NCI-H526 (cell line): ENCODE measurements around the gene CCDC88C.

Source experiments
- DNase-seq, 2 experiments: peaks; one replicate each; lab custom pipeline; 2025; lab: John Stamatoyannopoulos, UW

CCDC88C gene

DNA sequence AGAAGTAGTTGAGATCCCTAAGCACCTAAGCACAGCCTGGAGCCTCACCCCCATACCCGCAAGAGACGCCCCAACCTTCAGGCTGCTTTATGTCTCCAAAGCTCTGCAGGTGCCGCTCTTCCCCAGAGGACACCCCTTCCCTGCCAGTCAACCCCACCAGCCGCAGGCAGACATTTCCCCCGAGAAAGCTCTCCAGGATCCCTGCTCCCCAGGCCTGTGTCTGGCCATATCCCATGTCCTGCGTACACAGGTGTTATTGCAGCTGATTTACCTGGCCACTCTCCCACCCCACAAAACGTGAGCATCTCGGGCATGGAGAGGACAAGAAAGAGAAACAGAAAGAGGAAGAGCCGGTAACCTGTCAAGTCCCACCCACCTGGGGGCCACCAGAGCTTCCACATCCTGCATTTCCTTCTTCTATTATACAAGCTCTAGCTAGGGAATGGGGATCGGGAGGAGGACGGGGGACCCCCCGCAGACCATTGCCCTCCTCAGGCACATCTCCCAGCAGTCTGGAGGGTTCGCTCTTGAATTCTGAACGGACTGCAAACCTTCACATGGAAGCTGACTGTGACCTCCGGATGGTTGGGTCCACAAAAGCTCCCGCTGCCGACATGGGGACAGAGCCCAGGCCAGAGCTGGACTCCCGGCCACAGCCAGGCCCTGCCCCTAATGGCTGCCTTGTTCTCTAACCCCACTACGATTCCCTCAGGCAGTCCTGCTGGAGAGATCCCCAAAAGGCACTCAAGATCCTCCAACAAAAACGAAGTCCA is 17.6 kb downstream of the CCDC88C start:
- DNase-seq: no peak

GRCh38 chr14:91398707-91399106 is 18.9 kb downstream of the CCDC88C start:
- DNase-seq: no peak

GRCh38 chr14:91397965-91398591 is 19.5 kb downstream of the CCDC88C start:
- no peak for DNase-seq

DNA sequence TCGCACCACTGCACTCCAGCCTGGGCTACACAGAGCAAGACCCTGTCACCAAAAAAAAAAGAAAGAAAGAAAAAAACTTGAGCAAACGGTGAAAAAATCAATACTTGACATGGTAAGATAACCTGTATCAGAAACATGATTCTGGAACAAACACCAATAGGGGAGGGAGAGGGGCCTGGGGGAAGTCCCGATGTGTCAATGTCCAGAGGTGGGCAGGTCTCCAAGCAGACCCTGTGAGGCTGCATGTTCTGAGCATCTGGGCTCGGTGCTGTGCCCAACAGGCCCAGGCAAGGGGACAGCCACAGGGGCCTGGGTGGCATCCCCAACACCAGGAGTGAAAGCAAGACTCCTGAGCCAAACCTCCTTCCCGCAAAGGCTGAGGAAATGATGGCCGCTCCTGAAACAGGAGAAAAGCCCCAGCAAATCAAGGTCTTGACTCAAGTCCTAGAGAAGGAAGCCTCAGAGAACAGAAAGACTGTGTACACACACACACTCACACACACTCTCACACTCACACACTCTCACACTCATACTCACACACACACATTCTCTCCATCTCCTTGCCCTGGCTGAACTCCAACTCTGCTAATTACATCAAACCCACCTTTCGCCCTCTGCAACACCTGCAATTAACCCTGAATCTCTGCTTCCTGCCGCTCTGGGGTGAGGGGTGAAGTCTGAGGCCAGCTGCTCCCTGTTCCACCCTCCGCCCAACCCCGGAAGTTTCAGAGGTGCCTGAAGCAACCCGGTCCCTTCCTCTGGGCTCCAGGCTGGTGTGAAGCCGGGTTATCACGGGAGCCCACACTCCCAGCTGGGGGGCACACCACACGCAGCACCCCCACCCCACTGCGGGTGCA is 20.4 kb downstream of the CCDC88C start:
- DNase-seq: no peak

GRCh38 chr14:91396013-91396660 is 21.5 kb downstream of the CCDC88C start:
- no peak for DNase-seq

DNA sequence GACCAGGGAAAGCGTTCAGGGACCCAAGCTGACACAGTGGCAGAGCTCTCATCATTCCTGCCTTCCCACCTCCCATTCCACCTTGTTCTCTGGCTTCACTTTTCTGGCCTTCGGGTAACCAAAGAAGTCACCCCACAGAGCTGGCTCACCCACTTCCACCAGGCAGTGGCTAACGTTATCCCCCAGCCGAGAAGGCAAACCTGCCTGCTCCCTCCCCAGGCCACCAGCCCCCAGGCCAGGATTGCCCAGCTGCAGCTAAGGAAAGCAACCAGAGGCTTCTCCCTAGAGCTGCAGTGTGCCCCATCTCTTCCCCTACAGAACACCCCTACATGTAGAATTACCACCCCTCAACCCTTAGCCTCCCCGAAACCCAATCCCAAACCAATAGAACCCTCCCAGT is 22.2 kb downstream of the CCDC88C start:
- no peak for DNase-seq

- DNase-seq: no peak
These were observed 23.2 kb downstream of the CCDC88C start for GRCh38 chr14:91394105-91395081.

GRCh38 chr14:91392623-91393303 is 24.9 kb downstream of the CCDC88C start:
- no peak for DNase-seq

DNA sequence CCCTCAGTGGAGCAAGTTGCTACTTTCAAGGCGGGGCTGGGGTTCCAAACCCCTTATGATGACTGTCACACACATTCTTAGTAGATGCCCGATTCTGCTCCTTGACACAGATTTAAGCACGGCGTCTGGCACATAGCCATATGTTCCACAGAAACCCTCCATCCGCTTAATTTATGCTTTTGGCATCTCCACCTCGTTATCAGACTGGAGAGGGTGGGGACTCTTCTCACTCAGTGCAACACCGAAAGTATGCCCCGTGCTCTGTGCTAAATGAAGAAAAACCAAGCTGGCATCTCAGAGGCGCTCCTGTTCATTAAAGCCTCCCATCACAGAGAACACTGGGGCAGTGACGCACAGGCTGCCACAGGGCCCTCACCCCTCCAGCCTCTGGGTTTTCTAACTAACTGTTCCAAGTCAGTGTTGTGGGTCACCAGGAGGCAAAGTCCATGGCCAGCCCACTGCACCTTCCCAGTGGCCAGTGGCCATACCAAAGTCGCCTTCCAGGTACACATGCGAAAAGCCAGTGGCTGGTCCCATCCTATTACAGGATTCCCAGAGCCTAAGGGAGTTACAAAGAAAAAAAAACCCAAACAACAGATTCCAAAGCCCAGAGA is 27.3 kb downstream of the CCDC88C start:
- DNase-seq: no peak

DNA sequence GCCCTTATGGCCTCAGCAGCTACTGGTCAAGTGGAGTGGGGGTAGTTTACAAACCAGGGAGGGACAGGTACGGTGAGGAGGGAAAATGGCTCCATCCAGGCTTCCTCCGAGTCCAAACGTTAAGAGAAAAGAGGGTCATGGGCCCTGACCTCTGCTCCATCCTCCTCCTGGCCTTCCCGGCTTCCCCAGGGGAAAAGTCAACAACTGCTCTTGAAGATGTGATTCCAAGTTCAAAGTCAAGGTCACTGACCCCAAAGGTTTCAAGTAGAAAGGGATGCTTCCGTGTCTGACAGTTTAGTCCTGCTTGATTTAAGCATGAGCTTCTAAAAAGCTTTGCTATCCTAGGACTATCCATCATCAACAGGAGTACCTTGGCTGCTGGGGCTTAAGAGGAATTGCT is 28.5 kb downstream of the CCDC88C start:
- DNase-seq: no peak

DNA sequence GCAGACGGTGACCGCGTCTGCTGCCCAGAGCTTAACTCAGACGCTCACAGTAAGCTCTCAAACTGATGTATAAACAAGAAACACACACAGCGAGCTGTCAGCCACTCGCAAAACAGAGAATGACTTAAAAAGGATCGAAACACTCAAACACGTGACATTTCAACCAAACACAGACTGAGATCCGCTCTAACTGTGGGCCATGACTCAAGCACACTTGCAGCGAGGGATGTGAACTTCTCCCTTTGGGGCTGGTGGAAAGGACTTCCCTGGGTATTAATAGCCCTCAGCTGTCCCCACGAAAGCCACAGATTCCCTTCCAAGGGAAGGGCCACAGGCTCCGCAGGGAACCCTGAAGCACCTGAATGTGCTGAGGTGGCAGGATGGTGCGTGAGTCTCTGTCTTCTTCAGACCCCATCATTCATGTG is 29.1 kb downstream of the CCDC88C start:
- DNase-seq: no peak

DNA sequence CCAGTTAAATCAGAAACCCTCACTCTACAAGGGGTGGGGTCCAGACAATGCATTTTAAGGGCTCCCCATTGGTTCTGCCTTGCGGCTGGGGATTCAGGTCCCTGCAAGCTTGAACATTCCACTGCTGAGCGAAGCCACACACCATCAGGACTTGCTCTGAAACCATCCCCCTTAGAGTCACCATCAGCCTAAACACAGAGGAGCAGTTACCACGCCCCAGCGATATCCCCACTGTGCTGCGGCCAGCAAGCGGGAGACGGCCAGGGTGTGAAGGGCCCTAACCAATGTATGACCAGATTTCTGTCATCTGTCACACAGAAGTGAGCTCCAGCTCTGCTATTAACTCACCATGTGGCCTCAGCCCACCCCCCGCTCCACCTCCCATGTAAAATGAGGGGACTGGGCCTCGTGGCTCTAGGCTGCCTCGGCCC is 29.7 kb downstream of the CCDC88C start:
- DNase-seq: no peak

DNA sequence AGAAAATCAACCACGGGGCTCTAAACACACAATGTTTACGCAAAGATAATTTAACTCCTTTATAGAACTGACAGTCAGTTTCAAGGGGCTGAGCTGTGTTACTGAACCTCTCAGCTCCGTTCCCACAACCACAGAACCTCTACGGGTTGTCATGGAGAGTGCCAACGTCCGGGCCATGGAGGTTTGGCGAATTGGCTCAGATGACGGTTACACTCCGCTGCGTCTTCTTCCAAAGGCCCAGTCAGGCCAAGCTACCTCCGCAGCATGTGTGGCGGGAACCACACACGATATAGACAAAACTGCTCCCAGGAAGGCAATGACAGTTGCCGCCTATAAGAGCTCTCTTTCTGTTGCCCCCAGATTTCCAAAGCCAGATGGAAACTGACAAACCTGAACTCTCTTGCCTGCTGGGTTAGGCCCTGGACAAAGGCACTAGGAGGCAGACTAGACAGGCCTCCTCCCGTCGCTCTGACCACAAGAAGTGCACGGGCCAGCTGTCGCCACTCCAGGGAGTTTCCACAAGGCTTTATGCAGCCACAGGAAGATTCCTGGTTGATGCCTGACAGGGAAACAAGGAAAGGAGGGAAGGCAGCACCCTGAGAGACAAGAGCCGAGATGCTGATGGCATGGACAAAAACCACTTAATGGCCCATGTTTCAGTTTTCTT is 30.3 kb downstream of the CCDC88C start:
- peak; percentile 42 to 44 for DNase-seq

- no peak for DNase-seq
These were observed 31.9 kb downstream of the CCDC88C start for GRCh38 chr14:91385697-91386096.

DNA sequence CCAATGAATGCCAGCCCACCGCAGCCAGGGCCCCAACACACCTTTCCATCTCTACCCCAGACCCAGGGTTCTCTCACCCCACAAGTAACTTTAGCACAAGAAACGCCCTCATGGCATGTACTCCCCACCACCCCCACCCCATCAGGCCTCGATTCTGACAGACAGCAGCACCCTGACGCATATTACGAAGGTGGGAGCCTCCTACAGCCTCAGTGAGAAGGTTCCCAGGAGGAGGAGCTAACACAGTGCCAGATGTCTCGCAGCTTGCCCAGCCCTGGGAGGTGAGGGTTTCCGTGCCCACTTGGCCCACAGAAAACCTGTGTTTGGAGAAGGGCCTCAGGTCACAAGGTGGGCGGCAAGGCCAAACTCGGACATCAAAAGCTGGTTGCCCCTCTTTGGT is 32.4 kb downstream of the CCDC88C start:
- no peak for DNase-seq

DNA sequence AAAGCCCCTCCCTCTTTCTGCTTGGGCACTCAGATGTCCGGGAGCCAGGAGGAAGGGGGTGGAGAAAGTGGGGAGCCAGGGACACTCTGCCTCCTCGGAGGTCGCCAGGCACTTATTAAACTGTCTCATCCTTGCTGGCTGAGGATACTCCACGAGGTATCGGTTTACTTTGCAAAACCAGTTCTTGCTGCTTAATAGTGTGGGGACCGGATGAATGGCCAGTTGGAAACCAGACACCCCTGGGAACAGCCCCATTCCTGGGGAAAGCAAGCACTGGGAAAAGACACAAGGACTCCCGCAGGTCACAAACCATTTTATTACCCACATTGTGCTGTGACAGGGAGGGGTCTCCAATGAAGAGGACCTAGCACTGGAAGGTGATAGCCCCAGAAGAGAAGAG is 34.2 kb downstream of the CCDC88C start:
- peak; percentile 72 to 77 for DNase-seq

- DNase-seq: no peak
These were observed 35.6 kb downstream of the CCDC88C start for GRCh38 chr14:91381801-91382670.

DNA sequence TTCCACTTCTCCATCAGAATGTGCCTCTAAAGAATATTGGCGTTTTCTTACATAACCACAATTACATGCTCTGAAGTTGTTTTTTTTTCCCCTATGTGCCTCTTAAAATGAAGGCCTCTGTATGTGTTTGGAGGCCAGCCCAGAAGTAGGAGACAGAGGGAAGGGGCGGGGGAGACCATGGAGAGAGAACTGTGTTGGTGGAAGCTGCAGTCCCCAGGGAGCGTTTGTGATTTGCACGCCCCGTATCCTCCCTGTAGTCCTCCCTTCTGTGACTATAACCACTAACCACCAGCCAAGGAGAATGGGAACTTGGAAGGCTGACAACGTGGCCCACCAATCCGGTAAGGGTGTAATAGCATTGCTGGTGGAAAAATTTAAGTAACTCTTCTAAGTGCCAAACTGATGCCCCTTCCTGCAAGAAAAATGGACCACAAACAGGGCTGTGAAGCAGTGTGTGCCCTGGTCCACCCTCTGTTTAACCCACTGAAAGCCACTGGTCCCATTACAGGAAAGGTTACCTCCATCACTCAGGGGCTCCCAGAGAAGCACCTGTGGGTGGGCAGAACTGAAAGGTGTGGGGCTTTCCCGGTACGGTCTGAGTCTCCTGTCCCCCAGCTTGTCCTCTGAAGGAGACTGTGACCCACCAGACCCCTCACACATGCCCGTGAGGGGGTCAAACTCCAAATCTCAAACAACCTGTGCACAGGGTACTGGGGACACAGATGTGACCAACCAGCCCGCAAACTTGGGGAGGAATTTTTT is 36.8 kb downstream of the CCDC88C start:
- DNase-seq: peak; percentile 63 to 87
